TTC549 (cell line): ENCODE results near the gene ARHGEF3.
"Not testable (repeated sequence)": the region's sequence is repeated elsewhere in the genome, so short reads cannot be mapped to it uniquely, and the experiment has no call there.

Experiments used
- FAIRE-seq: peaks from 2 replicates; lab custom pipeline; 2012; peaks lifted over from hg19 to GRCh38; lab: Jason Lieb, UNC

Gene ARHGEF3

GRCh38 chr3:56772952-56773938 is 28.5 kb downstream of the ARHGEF3 start:
- FAIRE-seq = no peak

GRCh38 chr3:56771376-56771775 is 30.4 kb downstream of the ARHGEF3 start:
- no peak for FAIRE-seq

- FAIRE-seq = no peak
Observed at GRCh38 chr3:56769116-56769707, 32.5 kb downstream of the ARHGEF3 start.

GRCh38 chr3:56764904-56765547 is 36.7 kb downstream of the ARHGEF3 start:
- FAIRE-seq = no peak

- no peak for FAIRE-seq
Observed at GRCh38 chr3:56764184-56764583, 37.6 kb downstream of the ARHGEF3 start.

- no peak for FAIRE-seq
Observed at GRCh38 chr3:56763233-56763632, 38.5 kb downstream of the ARHGEF3 start.

GRCh38 chr3:56762718-56763117 is 39.0 kb downstream of the ARHGEF3 start:
- no peak for FAIRE-seq

- no peak for FAIRE-seq
Observed at GRCh38 chr3:56761887-56762651, 39.7 kb downstream of the ARHGEF3 start.

GRCh38 chr3:56761023-56761422 is 40.7 kb downstream of the ARHGEF3 start:
- FAIRE-seq = no peak

GRCh38 chr3:56759532-56759931 is 42.2 kb downstream of the ARHGEF3 start:
- FAIRE-seq = no peak

- no peak for FAIRE-seq
Observed at GRCh38 chr3:56758539-56758981, 43.2 kb downstream of the ARHGEF3 start.

- not testable (repeated sequence) for FAIRE-seq
Observed at GRCh38 chr3:56758042-56758441, 43.7 kb downstream of the ARHGEF3 start.

GRCh38 chr3:56754741-56755417 is 46.9 kb downstream of the ARHGEF3 start:
- no peak for FAIRE-seq

GRCh38 chr3:56753206-56753820 is 48.4 kb downstream of the ARHGEF3 start:
- no peak for FAIRE-seq

GRCh38 chr3:56751056-56751707 is 50.6 kb downstream of the ARHGEF3 start:
- FAIRE-seq = no peak

GRCh38 chr3:56748663-56749231 is 53.0 kb downstream of the ARHGEF3 start:
- FAIRE-seq = no peak

- FAIRE-seq = no peak
Observed at GRCh38 chr3:56747150-56747549, 54.6 kb downstream of the ARHGEF3 start.

GRCh38 chr3:56744016-56744415 is 57.7 kb downstream of the ARHGEF3 start:
- FAIRE-seq = no peak

- FAIRE-seq = no peak
Observed at GRCh38 chr3:56742887-56743286, 58.9 kb downstream of the ARHGEF3 start.

GRCh38 chr3:56739036-56739435 is 62.7 kb downstream of the ARHGEF3 start:
- FAIRE-seq = no peak
